Subcutaneous adipose tissue (tissue), 4 donors: ENCODE data around the gene CTNNB1. TPM values are rescaled to one million over a fixed set of nuclear protein-coding genes. Genes with fewer than 3 reads are reported as not detected.

Source experiments
- total RNA-seq, 4 donors: library from RNA; depleted of rRNA; stranded (reverse); fragments of >200 nt; gene quantifications; one replicate each; pipeline ENCODE4 v1.1.0, GENCODE V29; 2016
- TF ChIP-seq, protein P1 (sequence below): fragments of 450-650 bp; IDR thresholded peaks from one replicate; pipeline ENCODE4 v1.5.1; 2016; ENCODE audit warnings: low read depth, mild to moderate bottlenecking, control low read depth, antibody characterized with exemption, moderate library complexity

CTNNB1 gene
- total RNA-seq, 4 donors from 2014 or later: 234 to 450 (median 389) TPM

DNA sequence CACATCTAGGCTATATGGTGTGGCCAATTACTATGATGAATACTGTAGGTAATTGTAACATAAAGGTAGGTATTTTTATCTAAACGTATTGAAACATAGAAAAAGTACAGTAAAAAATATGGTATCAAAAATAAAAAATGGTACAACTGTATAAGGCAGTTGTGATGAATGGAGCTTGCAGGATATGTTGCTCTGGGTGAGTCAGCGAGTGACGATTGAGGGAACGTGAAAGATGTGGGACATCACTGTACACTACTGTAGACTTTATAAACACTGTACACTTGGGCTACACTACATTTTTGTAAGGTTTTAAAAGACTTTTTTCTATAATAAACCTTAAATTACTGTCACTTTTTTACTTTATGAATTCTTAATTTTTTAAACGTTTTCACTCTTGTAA lies 10.3 kb downstream of the CTNNB1 start:
- TF ChIP-seq, protein P1, sequence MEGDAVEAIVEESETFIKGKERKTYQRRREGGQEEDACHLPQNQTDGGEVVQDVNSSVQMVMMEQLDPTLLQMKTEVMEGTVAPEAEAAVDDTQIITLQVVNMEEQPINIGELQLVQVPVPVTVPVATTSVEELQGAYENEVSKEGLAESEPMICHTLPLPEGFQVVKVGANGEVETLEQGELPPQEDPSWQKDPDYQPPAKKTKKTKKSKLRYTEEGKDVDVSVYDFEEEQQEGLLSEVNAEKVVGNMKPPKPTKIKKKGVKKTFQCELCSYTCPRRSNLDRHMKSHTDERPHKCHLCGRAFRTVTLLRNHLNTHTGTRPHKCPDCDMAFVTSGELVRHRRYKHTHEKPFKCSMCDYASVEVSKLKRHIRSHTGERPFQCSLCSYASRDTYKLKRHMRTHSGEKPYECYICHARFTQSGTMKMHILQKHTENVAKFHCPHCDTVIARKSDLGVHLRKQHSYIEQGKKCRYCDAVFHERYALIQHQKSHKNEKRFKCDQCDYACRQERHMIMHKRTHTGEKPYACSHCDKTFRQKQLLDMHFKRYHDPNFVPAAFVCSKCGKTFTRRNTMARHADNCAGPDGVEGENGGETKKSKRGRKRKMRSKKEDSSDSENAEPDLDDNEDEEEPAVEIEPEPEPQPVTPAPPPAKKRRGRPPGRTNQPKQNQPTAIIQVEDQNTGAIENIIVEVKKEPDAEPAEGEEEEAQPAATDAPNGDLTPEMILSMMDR: no peak

DNA sequence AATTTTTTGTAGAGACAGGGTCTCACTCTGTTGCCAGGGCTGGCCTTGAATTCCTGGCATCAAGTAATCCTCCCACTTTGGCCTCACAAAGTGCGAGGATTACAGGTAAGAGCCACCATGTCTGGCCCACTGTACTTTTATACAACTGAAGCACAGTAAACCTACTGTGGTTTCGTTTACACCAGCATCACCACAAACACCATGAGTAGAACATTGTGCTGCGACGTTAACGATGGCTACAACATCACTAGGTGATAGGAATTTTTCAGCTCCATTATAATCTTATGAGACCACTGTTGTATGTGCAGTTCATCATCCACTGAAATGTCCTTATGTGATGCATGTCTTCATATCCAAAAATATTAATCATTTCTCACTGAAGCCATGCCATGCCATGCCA lies 11.7 kb downstream of the CTNNB1 start:
- TF ChIP-seq, protein P1: no peak

DNA sequence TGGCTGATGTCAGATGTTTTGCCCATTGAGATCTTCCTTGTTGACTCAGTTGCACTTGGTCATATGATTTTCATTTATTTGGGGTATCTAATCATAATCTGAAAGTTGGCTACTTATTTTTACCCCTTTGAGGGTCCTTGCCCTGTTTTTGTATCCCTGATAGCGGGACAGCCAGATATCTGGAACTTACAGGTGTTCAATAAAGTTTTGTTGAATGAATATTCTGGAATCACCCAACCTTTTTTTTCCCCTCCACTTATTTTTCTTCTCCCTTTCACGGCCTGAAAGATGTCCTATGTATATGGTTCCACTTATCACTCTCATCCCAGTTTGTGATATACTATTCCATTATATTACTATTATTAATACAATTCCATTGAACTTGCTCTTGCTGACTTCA lies 12.8 kb downstream of the CTNNB1 start:
- TF ChIP-seq, protein P1: no peak

DNA sequence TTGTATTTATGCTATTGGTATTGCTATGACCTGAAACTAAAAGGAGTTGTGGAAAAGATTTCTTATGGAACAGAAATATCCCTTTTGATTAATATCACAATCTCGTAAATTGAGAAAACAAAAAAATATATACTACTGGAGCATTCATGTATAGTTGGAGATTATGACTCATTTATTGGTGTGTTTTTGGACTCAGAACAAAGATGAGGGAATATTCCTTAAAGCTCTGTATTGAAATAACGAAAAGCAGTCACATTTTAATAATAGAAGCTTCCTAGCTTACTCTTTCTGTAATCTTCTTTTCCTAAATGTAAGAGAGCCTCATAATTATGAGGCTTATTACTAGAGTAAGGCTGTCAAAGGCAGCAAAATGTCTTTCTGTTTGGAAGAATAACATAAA lies 14.3 kb downstream of the CTNNB1 start:
- TF ChIP-seq, protein P1: no peak

DNA sequence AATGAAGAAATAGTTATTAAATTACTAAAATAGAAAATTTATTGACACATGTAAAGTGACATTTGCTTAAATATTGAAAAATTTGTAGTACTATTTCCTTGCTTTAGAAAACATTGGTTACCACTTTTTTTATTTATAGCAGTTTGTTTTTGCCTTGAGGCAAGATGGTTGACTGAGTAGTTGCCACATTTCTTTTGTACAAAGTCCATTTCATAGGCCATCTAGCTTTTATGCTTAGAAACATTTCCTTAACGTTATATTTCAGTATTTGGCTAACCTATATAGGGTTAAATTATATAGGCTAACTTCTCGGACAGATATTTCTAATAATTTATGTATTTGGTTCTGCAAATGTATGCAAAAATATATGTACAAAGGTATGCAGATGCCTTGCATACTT lies 17.1 kb downstream of the CTNNB1 start:
- TF ChIP-seq, protein P1: no peak

DNA sequence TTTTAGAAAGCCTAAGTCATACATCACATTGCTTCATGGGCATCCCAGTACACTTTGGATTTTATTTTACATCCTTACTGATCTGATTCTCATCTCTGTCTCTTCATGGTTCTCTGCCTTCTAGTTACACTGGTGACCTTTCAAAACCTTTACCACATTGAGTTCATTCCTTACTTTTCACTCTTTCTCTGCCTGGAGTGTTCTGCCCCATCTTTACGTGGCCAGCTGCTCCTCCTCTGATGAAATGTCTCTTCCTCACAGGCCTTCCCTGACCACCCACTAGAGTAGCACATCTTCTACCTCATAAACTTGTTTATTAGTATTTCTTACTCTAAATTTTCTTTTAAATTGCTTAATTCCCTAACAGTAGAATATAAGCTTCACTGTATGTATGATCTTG lies 17.7 kb downstream of the CTNNB1 start:
- TF ChIP-seq, protein P1: no peak

DNA sequence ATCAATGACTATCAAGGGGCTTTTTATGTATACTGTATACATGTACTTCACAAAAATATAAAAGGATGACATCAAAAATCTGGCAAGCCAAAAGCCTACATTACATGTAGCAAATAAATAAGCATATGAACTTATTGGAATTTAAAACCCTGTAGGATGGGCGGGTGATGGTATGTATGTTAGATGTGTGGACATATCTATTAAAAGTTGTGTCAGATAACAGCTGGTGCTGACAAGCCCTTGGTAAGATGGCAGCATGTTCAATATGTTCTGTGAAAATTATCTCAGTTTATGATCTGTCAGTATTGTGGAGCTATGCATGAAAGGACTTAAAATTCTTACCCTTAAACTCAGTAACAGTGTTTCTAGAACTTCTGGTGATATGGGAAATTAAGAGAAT lies 20.1 kb downstream of the CTNNB1 start:
- TF ChIP-seq, protein P1: no peak
